Activated CD4-positive, CD25-positive, alpha-beta regulatory T cell treated with anti-CD3 and anti-CD28 coated beads, Interleukin-2, amount 50 U/mL, for 16 hours (primary cell): ENCODE data around the gene NCS1.

ENCODE experiments used
- DNase-seq: peaks from one replicate; pipeline ENCODE4 v3.0.0-alpha.2; 2020; ENCODE audit warnings: low read depth, low spot score

The NCS1 gene

GRCh38 chr9:130147198-130147597 lies 25.0 kb upstream of the NCS1 start:
- no peak for DNase-seq

GRCh38 chr9:130147910-130148309 lies 24.3 kb upstream of the NCS1 start:
- no peak for DNase-seq

GRCh38 chr9:130149031-130149430 lies 23.2 kb upstream of the NCS1 start:
- no peak for DNase-seq

GRCh38 chr9:130149654-130150286 lies 22.4 kb upstream of the NCS1 start:
- DNase-seq: no peak

GRCh38 chr9:130150779-130151382 lies 21.3 kb upstream of the NCS1 start:
- DNase-seq: no peak

- no peak for DNase-seq
Measured at GRCh38 chr9:130154816-130155215, 17.4 kb upstream of the NCS1 start.

GRCh38 chr9:130155647-130156046 lies 16.6 kb upstream of the NCS1 start:
- no peak for DNase-seq

- DNase-seq: no peak
Measured at GRCh38 chr9:130156672-130157071, 15.5 kb upstream of the NCS1 start.

GRCh38 chr9:130157079-130157478 lies 15.1 kb upstream of the NCS1 start:
- DNase-seq: no peak

GRCh38 chr9:130158001-130158400 lies 14.2 kb upstream of the NCS1 start:
- DNase-seq: no peak

- DNase-seq: no peak
Measured at GRCh38 chr9:130159057-130159456, 13.1 kb upstream of the NCS1 start.

GRCh38 chr9:130159915-130160670 lies 12.1 kb upstream of the NCS1 start:
- DNase-seq: no peak

GRCh38 chr9:130160862-130161470 lies 11.2 kb upstream of the NCS1 start:
- no peak for DNase-seq

- DNase-seq: no peak
Measured at GRCh38 chr9:130165579-130165978, 6.6 kb upstream of the NCS1 start.

GRCh38 chr9:130166399-130166798 lies 5.8 kb upstream of the NCS1 start:
- no peak for DNase-seq

GRCh38 chr9:130167927-130168326 lies 4.3 kb upstream of the NCS1 start:
- no peak for DNase-seq

GRCh38 chr9:130171226-130172148 lies 717 bp upstream of the NCS1 start:
- no peak for DNase-seq

- DNase-seq: no peak
Measured at GRCh38 chr9:130172858-130173665, 858 bp downstream of the NCS1 start.

- DNase-seq: no peak
Measured at GRCh38 chr9:130173666-130173983, 1.4 kb downstream of the NCS1 start.

- no peak for DNase-seq
Measured at GRCh38 chr9:130174025-130174424, 1.8 kb downstream of the NCS1 start.

- no peak for DNase-seq
Measured at GRCh38 chr9:130174920-130175321, 2.7 kb downstream of the NCS1 start.
